ENCODE results near the gene RAMP1. TPM values are rescaled to one million over a fixed set of nuclear protein-coding genes. Genes with fewer than 3 reads are reported as not detected.

The RAMP1 gene
- total RNA-seq, 4 donors from 2014 or later, result 7.3 to 19.1 (median 12.4) TPM

- no peak for TF ChIP-seq POLR2A (IDR thresholded peaks at IDR 0.05)
- TF ChIP-seq CTCF (IDR thresholded peaks at IDR 0.05), result no peak
- DNase-seq (ENCODE audit: low spot score in 2 of 2), result no peak
- H3K4me3 ChIP-seq (ENCODE audit: low read depth, poor library complexity, severe bottlenecking), result no peak overlapping the region
- intact Hi-C loops (cut with DNase I; ENCODE audit: low total_unique reads), result no loop called here
- WGBS, 2 donors, result 93 to 97% methylated on average over 15 to 27 of the region's 28 CpGs
Measured at GRCh38 chr2:237911363-237912017, 52.1 kb downstream of the RAMP1 start.

GRCh38 chr2:237912271-237913192 is 53.1 kb downstream of the RAMP1 start:
- TF ChIP-seq CTCF (IDR thresholded peaks at IDR 0.05), result no peak
- no peak for TF ChIP-seq POLR2A (IDR thresholded peaks at IDR 0.05)
- WGBS, 2 donors, result 86 to 87% methylated on average over 24 to 28 of the region's 28 CpGs
- intact Hi-C loops (cut with DNase I; ENCODE audit: low total_unique reads), result no loop called here
- no peak for DNase-seq (ENCODE audit: low spot score in 2 of 2)
- no peak overlapping the region for H3K4me3 ChIP-seq (ENCODE audit: low read depth, poor library complexity, severe bottlenecking)

- TF ChIP-seq CTCF (IDR thresholded peaks at IDR 0.05) (no peak), POLR2A (IDR thresholded peaks at IDR 0.05) (no peak)
- intact Hi-C loops (cut with DNase I; ENCODE audit: low total_unique reads), result no loop called here
- no peak for DNase-seq (ENCODE audit: low spot score in 2 of 2)
- WGBS, 2 donors, result 90 to 96% methylated on average over 24 of the region's 26 CpGs
- H3K4me3 ChIP-seq (ENCODE audit: low read depth, poor library complexity, severe bottlenecking), result no peak overlapping the region
Measured at GRCh38 chr2:237913193-237913917, 53.9 kb downstream of the RAMP1 start.

- WGBS, 2 donors, result 90 to 98% methylated on average over 9 to 10 of the region's 10 CpGs
Measured at GRCh38 chr2:237915576-237915975, 56.2 kb downstream of the RAMP1 start.

GRCh38 chr2:237916296-237916695 is 56.9 kb downstream of the RAMP1 start:
- H3K4me3 ChIP-seq (ENCODE audit: low read depth, poor library complexity, severe bottlenecking), result no peak overlapping the region
- no peak for DNase-seq (ENCODE audit: low spot score in 2 of 2)
- WGBS, 2 donors, result 97 to 99% methylated on average over 13 of the region's 13 CpGs
- no peak for TF ChIP-seq CTCF (IDR thresholded peaks at IDR 0.05)
- intact Hi-C loops (cut with DNase I; ENCODE audit: low total_unique reads), result no loop called here

More at GRCh38 chr2:237915576-237915975, 56.2 kb downstream of the RAMP1 start:
- no peak for TF ChIP-seq CTCF (IDR thresholded peaks at IDR 0.05)
- no peak for TF ChIP-seq POLR2A (IDR thresholded peaks at IDR 0.05)
- intact Hi-C loops (cut with DNase I; ENCODE audit: low total_unique reads), result no loop called here
- no peak for DNase-seq (ENCODE audit: low spot score in 2 of 2)
- H3K4me3 ChIP-seq (ENCODE audit: low read depth, poor library complexity, severe bottlenecking), result no peak overlapping the region
